Measurements from ENCODE around the gene TSFM.

TSFM gene

DNA sequence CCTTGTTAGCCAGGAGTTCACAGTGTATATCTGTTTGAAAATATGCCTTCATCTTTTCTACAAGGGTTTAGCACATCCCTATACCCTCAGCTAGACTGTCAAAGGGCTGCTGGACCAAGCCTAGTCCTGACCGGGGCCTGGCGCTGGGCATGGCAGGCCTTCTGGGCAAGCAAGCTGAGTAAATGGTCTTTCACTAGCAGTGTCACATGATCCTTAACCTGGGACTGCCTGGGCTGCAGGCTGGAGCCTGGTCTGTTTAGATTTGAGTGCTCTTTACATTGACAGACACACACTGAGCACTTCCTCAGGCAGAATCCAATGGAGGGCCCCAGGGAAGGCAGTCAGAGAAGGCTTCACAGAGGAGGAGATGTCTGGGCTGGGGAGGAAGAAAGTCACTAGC is 42.9 kb downstream of the TSFM start:
- DNase-seq: peak in 1 of 10 donors; percentile 60
- intact Hi-C loops (cut with DNase I): no loop called here

- peak in 1 of 10 donors; percentile 50 for DNase-seq
- intact Hi-C loops (cut with DNase I): no loop called here
Observed at GRCh38 chr12:57826400-57826799, 43.8 kb downstream of the TSFM start.

GRCh38 chr12:57826966-57827365 is 44.4 kb downstream of the TSFM start:
- intact Hi-C loops (cut with DNase I): no loop called here
- no peak for DNase-seq

DNA sequence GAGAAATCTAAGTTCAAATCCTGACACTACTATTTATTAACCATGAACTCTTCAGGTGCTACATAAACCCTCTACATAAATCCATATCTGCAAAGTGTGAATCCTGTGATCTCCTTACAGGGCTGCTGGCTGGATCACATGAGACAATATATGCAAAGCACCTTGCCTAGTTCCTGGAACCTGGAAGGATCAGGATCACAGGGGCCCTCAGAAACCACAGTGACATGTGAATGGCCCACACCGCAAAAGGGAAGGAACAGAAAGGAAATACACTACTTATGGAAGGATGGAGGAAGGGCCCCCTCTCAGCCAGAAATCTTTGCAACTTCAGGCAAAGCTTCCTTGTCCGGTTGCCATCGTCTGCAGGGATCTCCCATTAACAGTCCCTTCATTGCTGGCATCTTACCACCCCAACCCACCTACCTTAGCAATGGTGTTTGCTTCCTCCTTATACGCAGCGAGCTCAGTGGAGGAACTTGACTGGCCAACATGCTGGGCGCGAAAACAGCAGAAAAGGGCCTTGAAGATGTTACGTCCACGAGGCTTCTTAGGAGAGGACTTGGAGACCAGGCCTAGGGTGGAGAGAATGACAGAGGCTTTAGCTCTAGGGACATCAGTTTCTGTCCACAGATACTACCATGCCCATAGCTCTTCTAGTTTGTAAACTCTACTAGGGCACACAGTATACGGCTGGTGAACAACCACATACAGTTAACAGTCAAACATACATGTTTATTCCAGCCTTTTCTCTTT is 46.6 kb downstream of the TSFM start:
- intact Hi-C loops (cut with DNase I): no loop called here
- peak in 1 of 10 donors; percentile 69 for DNase-seq

DNA sequence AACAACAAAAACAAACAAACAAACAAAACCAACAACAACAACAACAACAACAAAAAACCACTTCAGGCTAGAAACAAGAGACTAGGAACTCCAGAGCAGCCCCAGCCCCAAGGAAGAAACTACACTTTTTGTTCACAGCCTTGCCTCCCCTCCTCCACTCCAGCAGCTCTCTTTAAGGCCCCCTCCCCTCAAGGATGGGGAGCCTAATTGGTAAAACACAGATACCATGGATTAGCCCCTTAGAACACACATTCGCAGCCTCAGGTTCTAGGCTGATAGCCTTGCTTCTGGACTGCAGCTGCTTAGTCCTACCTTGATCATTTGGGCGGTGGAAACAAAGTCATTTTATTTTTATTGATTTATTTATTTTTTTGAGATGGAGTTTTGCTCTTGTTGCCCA is 47.8 kb downstream of the TSFM start:
- intact Hi-C loops (cut with DNase I): no loop called here
- DNase-seq: no peak

- intact Hi-C loops (cut with DNase I): no loop called here
- peak in 1 of 10 donors; percentile 70 for DNase-seq
Observed at GRCh38 chr12:57832966-57833365, 50.4 kb downstream of the TSFM start.

GRCh38 chr12:57833672-57834071 is 51.1 kb downstream of the TSFM start:
- intact Hi-C loops (cut with DNase I): no loop called here
- DNase-seq: no peak

DNA sequence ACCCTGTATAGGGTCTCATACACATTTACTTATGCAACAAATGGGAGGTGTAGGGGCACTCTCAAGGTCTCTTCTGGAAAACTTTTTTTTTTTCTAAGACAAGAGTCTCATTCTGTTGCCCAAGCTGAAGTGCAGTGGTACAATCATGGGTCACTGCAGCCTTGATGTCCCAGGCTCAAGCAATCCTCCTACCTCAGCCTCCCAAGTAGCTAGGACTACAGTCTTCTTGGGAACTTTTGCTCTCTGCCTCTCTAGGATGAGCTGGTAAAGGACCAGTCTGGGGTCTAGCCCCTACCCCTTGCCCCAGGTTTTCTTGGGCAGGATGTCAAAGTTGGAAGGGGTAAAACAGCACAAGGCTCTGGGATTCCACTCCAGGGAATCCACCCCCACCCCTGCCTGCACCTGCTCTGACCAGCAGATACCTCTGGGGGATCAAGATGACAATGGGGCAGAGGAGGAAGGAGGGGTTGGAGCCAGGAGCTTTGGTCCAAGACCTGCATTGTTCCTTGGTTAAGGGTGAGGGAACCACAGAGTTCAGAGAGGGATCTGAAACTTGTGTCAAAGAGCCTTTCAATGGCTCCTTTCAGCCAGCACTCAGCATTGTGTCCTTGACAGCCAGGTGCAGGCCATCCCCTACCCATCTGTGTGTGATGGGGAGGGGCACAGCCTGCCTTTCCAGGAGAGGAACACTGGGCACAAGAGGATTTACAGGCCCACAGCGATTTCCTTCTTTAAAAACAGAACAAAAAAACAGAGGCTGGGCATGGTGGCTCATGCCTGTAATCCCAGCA is 51.7 kb downstream of the TSFM start:
- peak in 1 of 10 donors; percentile 54 for DNase-seq
- intact Hi-C loops (cut with DNase I): no loop called here

GRCh38 chr12:57835366-57836288 is 53.0 kb downstream of the TSFM start:
- intact Hi-C loops (cut with DNase I): no loop called here
- peak in 1 of 10 donors; percentile 78 for DNase-seq

GRCh38 chr12:57836442-57837375 is 54.1 kb downstream of the TSFM start:
- DNase-seq: peak in 4 of 10 donors; percentile 41 to 90 (median 42)
- intact Hi-C loops (cut with DNase I): no loop called here

DNA sequence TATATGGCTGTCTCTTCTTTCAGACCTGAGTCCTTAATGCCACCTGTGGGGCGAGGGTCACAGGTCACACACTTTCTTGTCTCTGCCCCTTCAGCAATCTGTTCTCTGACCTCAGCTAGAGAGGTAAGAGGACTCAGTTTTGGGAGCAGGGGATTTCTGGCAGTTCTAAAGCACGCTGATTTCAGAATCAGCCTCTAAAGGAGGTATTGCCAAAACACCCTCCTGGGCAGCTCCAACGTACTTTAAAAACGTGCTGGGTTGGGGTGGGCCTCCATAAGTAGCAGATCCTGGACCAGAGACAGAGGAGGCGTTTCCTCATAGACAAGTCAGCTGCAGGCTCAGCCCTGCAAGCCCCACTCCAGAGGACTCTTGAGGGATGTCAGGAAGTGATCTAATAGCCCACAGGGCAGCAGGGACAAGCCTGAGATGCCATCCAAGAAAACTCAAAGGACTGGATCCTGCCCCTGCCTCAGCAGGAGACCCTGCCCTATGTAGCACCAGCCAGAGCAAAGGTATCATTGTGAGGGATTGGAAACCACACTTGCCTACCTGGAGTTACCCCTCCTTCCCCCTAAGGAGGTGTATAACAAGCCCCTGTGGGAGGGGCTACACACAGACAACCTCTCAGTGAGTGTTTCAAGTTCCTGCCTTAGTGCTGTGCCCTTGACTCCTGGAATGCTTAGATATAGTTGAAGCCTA is 55.4 kb downstream of the TSFM start:
- intact Hi-C loops (cut with DNase I): no loop called here
- DNase-seq: peak in 1 of 10 donors; percentile 34

GRCh38 chr12:57838594-57839302 is 56.2 kb downstream of the TSFM start:
- peak in 1 of 10 donors; percentile 52 for DNase-seq
- intact Hi-C loops (cut with DNase I): no loop called here

DNA sequence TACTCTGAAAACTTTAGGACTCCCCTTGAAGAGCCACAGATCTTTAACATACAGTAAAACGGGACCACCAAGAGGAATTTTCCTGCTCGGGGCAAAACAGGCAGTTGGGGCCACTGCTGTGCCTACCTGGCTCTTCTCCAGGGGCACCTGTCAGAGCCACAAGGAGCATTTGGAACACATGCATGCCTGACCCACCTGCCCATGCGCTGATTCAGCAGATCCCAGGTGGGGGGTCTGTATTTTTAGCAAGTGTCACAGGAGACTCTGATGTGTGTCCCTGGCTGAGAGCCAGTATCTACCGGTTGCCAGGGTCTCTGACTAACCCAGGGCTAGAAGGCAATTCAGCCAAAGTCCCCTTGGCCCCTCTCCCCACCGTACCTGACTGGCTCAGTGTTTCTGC is 57.4 kb downstream of the TSFM start:
- intact Hi-C loops (cut with DNase I): no loop called here
- peak in 1 of 10 donors; percentile 45 for DNase-seq

DNA sequence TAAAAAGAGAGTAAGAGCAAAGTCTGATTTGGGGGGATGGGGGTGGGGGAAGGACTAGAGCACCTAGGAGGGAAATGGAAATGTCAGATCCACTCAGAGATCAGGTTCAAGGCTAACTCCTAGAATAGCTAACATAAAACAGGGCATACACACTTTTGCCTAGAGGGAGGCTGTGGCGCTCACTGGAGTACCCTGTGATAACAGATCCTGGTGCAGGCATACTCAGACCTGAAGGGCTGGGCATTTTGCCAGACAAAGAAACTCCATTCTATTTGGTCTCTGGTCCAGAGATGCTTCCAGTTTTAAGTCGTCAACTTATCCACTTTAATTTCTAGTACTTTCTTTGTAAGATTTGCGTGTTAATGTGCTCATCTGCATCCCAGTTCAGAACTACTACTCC is 58.1 kb downstream of the TSFM start:
- DNase-seq: peak in 1 of 10 donors; percentile 13
- intact Hi-C loops (cut with DNase I): no loop called here

DNA sequence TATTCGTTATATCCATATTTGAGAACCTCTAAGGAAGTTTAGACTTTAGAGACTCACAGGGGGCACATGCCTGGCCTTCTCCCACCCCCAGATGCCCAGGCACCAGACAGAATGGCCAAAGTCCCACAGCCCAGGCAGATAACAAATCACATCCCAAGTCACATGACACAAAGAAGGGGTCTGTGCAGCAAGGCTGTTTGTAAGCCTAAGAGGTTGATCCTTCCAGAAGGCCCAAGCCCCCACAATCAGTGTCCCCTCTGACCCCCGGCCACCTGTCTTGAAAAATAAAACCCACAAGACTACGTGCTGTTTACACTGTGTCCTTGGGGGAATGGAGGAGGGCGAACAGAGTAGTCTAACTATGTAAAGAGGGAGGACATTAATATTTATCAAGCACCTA is 58.9 kb downstream of the TSFM start:
- DNase-seq: peak in 1 of 10 donors; percentile 5
- intact Hi-C loops (cut with DNase I): no loop called here

DNA sequence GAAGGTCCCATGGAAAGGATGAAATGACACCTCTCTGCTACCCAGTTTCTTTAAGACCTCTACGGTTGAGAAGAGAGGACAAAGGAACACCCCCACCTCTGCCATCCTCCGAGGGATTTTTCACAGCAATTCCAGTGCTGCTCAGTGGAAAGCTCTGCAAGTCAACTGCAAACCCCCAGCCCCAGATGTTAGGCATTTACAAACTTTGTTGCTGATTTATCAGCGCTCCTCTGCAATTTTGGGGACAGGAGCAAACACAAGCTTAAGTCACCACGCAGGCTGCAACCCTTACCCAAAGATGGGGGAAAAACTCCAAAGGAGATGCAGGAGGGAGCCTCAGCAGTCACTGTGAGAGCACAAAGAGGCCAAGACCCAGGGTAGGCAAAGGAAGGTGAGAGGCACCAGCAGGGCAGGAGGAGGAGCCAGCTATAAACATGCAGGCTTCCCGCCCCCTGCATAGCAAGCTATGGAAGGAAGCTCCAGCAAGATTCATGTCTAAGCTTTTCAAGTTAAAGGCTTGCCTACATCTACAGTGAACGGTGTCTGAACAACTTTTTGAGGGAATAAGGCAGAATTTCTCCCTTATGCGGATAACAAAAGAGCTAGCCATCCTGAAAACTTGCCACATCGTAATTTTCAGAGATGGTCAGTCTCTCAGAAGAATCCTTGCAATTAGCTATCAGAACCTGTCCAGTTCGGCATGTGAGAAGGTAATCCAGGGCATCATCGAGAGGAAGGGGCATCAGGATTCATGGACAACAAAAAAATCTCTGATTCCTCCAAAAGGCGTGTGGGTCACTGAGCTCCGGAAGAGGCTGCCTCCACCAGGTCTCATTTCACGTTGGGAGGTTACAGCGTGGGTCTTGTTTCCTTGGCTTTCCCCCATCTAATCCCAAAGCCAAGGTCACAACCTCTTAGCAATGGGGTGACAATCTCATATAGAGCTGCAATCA is 60.0 kb downstream of the TSFM start:
- peak in 1 of 10 donors; percentile 56 for DNase-seq
- intact Hi-C loops (cut with DNase I): no loop called here
